DLD1 (cell line): ENCODE results near the gene SLC25A24.
"Not testable (repeated sequence)": the region's sequence is repeated elsewhere in the genome, so short reads cannot be mapped to it uniquely, and the experiment has no call there.

Source experiments
- in situ Hi-C: cut with HindIII; loops from 2 replicates; pipeline ENCODE4 v1.10.0; 2017; ENCODE audit warnings: low sequenced_read_pairs

The SLC25A24 gene

DNA sequence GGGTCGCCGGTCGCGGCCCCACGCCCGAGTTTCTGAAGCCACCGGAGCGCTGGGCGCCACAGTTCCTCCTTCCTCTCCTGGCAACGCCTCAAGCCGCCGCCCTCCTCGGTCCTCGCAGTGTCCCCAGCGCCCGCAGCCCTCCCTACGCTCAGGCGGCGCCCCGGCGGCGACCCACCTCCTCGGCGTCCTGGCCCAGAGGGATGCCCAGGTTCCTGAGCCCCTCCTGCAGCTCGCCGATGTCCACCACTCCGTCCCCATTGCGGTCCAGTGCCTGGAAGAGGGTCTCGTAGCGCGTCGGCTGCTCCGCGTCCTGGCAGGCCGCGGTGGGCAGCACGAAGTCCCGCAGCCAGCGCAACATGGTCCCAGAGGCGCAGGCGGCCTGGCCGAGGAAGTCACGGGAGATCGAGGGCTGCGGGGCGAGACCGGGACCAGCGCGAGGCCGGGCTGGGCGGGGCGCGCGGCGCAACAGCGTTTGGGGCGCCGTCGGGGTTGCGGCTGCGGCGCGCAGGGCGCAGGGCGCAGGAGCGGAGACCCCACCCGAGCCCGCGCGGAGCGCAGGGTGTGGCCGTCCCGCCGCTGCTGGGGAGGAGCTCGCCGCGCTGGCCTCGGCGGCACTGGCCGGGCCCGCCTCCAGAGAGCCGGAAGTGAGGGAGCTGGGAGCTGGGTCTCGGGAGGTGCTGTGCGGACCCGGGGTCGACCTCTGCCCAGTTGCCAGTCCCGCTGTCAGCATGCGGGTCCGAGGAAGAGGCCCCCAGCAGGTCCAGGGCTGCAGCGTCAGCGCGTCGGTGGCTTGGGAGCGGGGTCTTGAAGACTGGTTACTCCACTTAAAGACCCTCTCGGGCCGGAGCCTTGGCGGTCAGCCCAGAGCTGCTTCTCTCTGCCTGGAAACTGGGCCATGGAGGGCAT, at the start of gene SLC25A24:
Gene SLC25A24 (minus strand): TSS at position 563 of the 906 bp plus-strand sequence. CDS start 205 bp downstream, at position 358.
- in situ Hi-C loops, result no loop called here

DNA sequence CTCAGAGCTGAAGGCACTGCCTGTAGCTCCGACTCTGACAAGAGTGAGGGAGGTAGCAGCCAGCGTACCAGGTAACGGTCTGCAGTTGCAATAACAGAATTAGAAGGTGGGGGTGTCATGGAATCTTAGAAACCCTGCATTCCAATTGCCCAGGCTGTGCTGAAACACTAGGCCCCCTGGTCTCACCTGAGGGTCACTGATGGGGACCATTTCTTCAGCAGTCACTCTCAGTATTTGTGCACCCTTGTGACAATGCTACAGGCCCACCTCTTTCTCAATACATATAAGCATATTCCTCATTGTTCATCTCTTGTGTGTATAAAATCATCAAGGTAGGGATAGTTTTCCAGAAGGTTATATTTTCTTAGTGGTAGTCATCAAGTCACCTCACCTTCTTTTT, 43.8 kb upstream of the SLC25A24 start, which contains the start of gene NBPF4:
Gene NBPF4 (minus strand): TSS at position 101 of the 400 bp plus-strand sequence. CDS start 315 bp downstream, outside the sequence.
- in situ Hi-C loops, result not testable (repeated sequence)

DNA sequence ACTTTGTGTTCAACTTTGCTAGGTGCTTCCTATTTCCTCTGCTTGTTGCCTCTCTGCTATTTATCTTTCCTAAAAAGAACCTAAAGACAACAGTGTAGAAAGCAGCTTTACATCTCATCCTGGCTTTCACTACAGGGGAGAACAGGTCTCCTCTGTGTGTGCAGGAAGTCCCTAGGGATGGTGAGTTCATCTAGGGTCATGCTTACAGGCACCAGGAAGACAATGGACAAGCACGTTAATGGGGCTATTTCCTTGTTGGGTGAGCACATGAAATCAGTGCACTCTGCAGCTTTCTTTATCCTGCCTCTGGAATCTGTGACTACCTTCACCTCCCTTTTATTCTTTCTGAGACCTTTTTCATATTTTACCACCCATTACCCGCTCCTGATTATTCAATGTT, 39.3 kb upstream of the SLC25A24 start:
- in situ Hi-C loops, result not testable (repeated sequence)

DNA sequence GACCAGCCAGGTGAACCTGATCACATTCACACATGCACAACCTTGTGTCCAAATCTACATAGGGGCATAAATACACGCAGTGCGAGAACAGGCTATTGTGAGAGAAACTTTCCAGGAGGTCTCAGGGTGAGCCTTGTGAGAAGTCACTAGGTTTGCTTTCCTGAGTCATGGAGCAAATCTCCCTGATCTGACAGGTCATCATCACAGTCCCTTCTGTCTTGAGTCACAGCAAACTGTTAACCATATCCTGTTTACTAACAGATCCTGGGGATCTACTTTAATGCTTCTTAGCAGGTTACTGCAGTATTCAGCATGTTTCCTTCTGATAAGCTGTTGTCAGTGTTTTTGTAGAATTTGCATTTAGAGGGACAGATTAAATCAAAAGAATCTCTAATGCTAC, 35.2 kb upstream of the SLC25A24 start:
- in situ Hi-C loops, result not testable (repeated sequence)

DNA sequence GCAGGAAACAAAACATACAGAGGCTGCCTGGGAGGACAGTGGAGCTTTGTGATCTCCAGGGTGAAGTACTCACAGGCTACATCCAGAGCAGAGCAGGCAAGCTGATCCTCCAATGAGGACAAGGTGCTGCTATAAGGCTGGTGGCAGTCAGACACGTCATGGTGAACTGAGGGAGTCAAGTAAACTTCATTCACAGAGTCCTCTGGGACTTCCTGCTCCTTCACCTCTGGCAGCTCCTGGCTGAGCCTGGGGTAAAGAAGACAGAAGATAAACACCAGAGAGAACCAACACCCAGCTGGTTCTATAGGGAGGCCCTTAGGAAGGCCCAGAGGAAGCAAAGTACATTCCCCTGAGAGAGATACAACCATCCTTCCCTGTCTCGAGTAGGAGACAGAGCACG, 32.0 kb upstream of the SLC25A24 start:
- in situ Hi-C loops, result not testable (repeated sequence)

DNA sequence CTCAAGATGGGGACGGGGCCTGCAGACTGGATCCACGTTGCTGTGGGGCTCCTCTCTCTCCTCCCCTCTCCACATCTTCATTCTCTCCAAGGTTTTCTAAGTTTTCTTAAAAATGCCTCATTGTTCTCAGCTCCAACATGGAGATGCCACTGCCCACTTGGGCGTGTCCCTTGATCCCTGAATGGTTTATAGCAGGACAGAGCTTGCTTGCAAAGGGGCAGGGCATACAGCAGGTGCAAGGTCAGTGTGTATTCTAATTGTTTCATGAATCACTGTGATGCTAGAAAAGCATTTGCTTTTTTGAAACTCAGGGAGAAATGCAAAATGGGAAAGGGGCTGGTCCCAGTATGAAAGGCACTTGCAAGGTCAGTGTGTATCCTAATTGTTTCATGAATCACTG, 29.8 kb upstream of the SLC25A24 start:
- in situ Hi-C loops, result not testable (repeated sequence)

DNA sequence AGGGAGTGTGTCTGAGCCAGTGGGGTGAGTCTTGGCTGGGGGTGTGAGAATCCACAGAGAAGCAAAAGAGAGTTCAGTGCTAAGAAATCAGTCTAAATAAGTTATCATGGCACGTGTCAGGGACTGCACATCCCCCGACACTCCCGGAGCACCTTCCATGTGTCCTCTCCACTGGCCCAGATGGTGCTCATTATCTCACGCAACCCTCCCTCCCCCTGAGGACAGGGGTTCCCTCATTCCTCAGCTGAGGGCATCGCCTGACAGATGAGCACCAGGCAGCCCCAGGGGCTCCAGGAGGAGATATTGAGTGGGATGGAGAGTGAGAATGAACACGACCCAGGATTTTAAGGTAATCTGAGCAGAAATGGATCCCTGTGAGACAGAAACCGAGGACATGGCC, 27.6 kb upstream of the SLC25A24 start:
- in situ Hi-C loops, result not testable (repeated sequence)

DNA sequence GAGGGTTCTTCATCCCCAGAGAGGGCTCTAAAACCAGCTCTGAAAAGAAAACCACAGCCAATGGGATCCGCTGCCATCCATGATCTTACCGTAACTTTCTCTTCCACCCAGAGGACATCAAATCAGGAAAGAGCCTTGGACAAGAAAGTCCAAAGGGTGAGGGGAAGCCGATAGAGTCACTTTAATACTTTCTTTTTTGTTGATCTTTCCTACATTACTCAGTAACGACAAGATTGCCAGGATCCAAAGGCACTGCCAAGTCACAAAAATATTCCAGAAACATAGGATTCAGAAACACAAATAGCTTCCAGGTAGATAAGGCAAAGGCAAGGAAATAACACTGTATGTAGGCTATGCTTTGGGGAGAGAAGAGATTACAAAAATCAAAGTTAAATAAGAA, 26.7 kb upstream of the SLC25A24 start:
- in situ Hi-C loops, result not testable (repeated sequence)

DNA sequence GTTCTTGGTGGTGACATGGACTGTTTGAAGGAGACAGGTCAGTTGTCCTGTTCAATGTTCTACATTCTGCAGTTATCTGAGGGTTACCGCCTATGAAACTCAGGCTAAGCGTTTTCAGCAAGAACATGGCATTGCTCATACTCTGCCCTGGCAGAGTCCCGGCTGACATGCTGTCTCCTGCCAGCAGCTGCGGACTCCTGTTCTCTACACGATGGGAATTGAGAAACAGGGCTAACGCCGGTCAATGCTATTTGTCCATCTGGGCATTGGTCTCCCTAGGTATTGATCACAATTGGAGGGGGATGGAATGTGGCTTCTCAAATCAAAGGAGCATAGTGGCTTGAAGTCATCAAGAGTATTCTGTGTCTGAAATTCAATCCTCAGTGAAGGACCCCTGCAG, 23.1 kb upstream of the SLC25A24 start:
- in situ Hi-C loops, result not testable (repeated sequence)

DNA sequence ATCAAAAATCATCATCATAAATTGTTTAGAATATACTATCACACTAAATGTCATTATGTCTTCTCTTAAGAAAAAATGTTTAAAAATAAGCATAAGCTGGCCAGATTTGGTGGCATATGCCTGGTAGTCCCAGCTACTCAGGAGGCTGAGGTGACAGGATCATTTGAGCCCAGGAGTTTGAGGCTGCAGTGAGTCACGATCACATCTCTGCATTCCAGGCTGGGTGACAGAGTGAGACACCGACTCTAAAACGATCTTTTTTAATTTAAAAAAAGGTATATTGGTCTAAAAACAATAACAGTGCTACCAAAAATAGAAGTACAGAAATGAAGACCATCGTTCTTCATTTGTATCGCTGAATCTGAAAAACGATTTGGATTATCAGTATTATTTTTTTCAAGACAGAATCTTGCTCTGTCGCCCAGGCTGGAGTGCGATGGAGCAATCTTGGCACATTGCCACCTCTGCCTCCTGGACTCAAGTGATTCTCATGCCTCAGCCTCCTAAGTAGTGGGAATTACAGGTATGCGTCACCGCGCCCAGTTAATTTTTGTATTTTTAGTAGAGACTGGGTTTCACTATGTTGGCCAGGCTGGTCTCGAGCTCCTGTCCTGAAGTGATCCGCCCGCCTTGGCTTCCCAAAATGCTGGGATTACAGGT, 17.5 kb upstream of the SLC25A24 start:
- in situ Hi-C loops, result not testable (repeated sequence)

DNA sequence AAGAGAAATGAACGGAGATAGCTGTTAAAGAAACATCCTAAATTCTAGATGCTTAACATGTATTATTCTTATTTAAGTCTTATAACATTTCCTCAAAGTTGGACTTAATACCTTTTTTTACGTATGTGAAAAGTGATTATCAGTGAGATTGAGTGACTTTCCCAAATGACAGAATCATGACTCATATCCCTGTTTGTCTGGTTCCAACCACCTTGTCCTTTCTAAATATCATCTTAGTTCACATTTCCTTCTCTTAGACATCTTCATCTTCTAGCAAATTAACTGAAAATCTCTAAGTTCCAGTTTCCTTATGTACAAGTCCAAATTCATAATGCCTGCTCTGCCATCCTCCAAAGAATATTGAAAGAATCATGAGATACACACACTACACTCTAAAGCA, 16.9 kb upstream of the SLC25A24 start:
- in situ Hi-C loops, result not testable (repeated sequence)

DNA sequence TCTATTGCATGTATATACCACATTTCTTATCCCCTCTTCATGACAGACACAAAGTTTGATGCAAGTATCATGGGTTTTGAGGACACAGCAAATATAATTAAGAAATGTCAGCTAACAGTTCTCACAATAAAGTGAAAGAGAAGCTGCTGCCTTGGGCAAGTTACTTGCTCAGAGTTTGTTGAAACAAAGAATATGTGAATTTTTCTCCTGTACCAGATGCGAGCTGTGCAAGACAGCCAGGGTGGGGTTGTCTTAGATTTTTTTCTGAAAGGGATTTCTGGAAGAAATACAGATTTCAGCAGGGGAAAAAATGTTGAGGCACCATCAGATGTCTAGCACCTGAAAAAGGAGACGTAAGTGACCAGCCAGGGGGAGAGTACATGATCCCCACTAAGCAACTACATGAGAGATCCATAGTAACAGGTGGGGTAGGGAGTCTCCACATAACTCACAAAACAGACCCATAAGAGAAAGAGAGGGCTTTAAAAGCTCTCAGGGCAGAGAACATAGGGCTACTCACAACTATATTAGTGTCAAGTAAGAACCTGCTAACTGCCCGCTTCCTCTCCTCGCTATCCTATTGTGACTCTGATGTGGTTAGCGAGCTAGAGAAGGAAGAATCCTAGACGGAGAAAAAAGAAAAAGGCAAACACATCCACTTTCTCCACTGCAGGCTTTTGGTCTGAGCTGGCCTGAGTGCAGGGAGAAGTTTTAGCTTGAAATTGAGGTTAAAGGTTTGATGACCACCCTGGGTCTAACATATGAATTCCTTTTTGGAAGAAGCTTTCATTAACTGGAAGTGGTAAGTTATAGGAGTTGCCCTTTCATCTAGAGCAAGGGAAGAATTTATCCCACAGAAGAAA, 16.1 kb upstream of the SLC25A24 start:
- in situ Hi-C loops, result not testable (repeated sequence)

DNA sequence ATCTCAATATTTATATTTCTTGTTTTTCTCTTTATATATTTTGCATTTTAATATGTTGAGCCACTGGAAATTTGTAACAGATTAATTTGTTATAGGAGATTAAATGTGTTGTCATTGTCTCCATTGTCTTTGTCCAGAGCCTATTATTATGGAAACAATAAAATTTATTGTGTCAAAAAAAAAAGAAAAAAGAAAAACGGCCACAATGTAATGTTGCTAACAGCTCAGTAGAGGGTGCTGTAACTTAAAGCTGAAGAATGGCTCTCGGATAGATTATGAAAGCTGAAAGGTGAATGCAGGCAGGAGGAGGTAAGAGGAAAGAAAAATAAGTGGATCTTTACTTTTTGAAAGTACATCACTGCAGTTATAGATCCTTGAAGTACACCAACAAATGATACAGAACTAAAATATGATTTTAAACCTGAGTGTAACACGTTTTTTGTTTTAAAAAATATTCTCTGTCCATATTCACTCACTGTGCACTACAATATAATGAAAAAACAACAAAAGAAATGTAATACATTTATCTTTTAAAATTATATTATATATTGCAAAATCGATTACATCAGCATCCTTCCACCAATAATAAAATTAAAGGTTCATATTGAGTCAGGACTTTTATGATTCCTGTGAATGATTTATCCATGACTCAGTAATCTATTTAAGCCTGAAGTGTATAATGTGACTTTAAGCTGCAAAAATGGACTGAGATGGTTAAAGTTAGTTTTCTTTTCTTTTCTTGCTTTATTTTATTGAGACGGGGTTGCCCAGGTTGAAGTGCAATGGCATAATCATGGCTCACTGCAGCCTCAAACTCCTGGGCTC, 14.7 kb upstream of the SLC25A24 start:
- in situ Hi-C loops, result not testable (repeated sequence)

DNA sequence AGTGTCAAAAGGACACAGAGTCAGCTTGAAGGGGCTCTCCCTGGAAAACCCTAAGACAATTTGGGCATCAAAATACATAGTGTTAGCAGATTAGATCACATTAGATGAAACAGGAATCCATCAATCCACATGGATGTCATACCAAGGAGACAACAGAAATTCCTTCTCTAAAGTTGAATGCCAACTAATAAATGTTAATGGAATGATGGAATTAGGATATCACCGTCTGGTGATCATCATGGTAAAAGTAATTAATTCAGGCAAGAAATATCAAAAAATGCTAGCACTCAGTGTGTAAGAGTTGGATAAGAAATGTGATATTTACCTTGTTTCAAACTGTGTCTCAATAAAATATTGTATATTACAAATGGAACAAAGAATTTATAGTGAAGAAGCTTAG, 10.9 kb upstream of the SLC25A24 start:
- in situ Hi-C loops, result no loop called here

DNA sequence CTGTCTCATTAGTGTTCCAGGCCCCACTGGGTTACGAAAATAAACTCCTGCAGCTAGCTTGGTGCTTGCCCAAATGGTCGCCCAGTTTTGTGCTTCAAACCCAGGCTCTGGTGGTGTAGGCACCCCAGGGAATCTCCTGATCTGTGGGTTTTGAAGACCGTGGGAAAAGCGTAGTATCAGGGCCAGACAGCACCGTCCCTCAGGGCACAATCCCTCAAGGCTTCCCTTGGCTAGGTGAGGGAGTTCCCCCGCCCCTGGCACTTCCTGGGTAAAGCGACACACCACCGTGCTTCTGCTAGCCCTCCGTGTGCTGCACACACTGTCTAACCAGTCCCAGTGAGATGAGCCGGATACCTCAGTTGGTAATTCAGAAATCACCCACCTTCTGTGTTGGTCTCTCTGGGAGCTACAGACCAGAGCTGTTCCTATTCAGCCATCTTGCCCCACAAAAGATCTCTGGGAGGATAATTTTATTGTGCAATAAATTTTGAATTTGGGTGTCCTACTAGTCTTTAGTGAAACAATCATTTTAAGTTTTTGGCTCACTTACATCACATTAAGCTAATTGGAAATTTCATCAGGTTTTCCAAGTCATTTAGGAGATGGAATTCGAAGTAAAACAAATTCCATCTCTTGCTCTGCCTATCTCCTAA, 9.4 kb upstream of the SLC25A24 start:
- in situ Hi-C loops, result no loop called here

DNA sequence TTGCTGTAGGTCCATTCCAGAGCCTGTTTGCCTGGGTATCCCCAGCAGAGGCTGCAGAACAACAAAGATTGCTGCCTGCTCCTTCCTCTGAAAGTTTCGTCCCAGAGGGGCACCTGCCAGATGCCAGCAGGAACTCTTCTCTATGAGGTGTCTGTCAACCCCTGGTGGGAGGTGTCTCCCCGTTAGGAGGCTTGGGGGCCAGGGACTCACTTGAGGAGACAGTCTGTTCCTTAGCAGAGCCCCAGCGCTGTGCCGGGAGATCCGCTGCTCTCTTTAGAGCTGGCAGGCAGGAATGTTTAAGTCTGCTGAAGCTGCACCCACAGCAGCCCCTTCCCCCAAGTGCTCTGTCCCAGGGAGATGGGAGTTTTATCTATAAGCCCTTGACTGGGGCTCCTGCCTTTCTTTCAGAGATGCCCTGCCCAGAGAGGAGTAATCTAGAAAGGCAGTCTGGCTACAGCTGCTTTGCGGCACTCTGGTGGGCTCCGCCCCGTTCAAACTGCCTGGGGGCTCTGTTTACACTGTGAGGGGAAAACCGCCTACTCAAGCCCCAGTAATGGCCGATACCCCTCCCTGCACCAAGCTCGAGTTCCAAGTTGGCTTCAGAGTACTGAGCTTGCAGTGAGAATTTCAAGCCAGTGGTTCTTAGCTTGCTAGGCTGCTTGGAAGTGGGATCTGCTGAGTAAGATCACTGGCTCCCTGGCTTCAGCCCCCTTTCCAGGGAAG, 8.7 kb upstream of the SLC25A24 start:
- in situ Hi-C loops, result no loop called here

DNA sequence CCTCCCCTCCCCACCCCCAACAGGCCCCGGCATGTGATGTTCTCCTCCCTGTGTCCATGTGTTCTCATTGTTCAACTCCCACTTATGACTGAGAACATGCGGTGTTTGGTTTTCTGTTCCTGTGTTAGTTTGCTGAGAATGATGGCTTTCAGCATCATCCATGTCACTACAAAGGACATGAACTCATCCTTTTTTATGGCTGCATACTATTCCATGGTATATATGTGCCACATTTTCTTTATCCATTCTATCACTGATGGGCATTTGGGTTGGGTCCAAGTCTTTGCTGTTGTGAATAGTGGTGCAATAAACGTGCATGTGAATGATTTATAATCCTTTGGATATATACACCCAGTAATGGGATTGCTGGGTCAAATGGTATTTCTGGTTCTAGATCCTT, 3.4 kb upstream of the SLC25A24 start:
- in situ Hi-C loops, result not testable (repeated sequence)

DNA sequence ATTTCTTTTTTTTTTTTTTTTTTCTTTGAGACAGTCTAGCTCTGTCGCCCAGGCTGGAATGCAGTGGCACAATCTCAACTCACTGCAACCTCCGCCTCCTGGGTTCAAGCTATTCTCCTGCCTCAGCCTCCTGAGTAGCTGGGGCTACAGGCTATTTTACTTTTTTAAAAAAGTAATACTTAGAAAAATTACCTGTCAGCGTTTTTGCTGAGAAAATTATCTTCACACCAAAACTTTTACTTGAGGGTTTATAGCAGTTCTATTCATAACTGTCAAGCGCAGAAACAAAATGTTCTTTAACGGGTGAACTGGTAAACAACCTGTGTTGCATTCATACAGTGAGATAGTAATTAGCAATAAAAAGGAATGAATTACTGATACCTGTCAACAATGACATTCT, 1.5 kb upstream of the SLC25A24 start:
- in situ Hi-C loops, result no loop called here

DNA sequence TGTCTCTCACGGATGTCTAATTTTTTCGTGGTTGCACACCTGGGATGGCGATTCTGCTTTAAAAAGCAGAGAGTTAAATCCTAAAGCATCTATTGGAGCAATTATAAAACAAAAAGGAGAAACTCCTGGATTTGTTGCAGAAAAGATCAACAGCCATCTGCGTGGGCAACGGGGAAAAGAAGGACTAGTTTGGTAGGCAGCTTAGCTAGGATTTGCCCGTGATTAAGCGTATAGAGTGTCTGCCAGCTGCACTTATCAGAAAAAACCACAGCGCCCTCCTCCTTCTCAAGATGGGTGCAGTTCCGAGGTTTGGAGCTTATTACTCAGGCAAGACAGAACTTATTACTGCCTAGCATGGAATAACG, 526 bp upstream of the SLC25A24 start:
- in situ Hi-C loops, result no loop called here
